ENCODE measurements around the gene IRS2. TPM values are rescaled to one million over a fixed set of nuclear protein-coding genes. Genes with fewer than 3 reads are reported as not detected.

The IRS2 gene
- total and polyA plus RNA-seq, 2 of the 8 experiments (the other 6 are each of a cell fraction or from before 2014, with no cell fraction given) = 2.6 to 17.0 TPM

- Histone ChIP-seq H3K4me2 (ENCODE audit: insufficient read depth in 1 of 2, low read depth in 2 of 2, low read length in 2 of 2) (peak overlapping the region in 1 of 2 experiments; percentile 84; a peak in 1 of 4 replicates), H2AK5ac (ENCODE audit: low read depth, low read length) (no peak overlapping the region), H4K8ac (ENCODE audit: extremely low read depth, insufficient read depth, low read length) (no peak overlapping the region), H3K4ac (replicated peaks; ENCODE audit: insufficient read length, low read depth, low read length) (no peak overlapping the region), H4K5ac (ENCODE audit: insufficient read length, low read depth, low read length) (no peak overlapping the region), H3K14ac (ENCODE audit: insufficient read length) (no peak overlapping the region), H2AFZ (ENCODE audit: low read length) (no peak overlapping the region), H3K9ac (replicated peaks in 1 of 4; ENCODE audit: extremely low read depth in 1 of 4, low read depth in 3 of 4, low read length in 3 of 4) (no peak overlapping the region), H2BK120ac (replicated peaks; ENCODE audit: low read depth, low read length) (no peak overlapping the region), H3K36me3 (ENCODE audit: control insufficient read depth in 2 of 4, insufficient read depth in 4 of 4, low read length in 3 of 4) (peaks cover 0 to 29% (median 11%) of the 10 kb centered on the region in 4 experiments; a peak in 4 of 8 replicates), H3K79me2 (ENCODE audit: control insufficient read depth in 1 of 2, insufficient read depth in 2 of 2, low read length in 2 of 2) (peaks cover 15 to 47% of the 10 kb centered on the region in 2 experiments), H3K18ac (ENCODE audit: extremely low read depth, low read length) (no peak overlapping the region), H3K27ac (ENCODE audit: low read depth, low read length) (no peak overlapping the region), H2BK15ac (ENCODE audit: low read length) (no peak overlapping the region), H3K27me3 (replicated peaks in 1 of 4; ENCODE audit: control insufficient read depth in 3 of 4, extremely low read depth in 1 of 4, insufficient read depth in 3 of 4, low read length in 3 of 4) (no peaks in the 10 kb centered on the region; a peak in 2 of 7 replicates), H4K91ac (replicated peaks; ENCODE audit: insufficient read length, low read length) (no peak overlapping the region), H4K20me1 (replicated peaks in 1 of 2; ENCODE audit: control insufficient read depth in 1 of 2, insufficient read depth in 2 of 2, low read length in 2 of 2) (peaks cover 10 to 20% of the 10 kb centered on the region in 2 experiments), H3K9me3 (ENCODE audit: insufficient read depth in 2 of 2, low read depth in 1 of 2, low read length in 1 of 2) (no peaks in the 10 kb centered on the region), H3K23ac (ENCODE audit: insufficient read length) (no peak overlapping the region), H3K4me3 (ENCODE audit: extremely low read depth in 1 of 4, insufficient read depth in 2 of 4, low read depth in 3 of 4, low read length in 4 of 4) (no peak overlapping the region; a peak in 2 of 8 replicates), H3K56ac (replicated peaks; ENCODE audit: insufficient read length, low read depth, low read length) (no peak overlapping the region), H2BK20ac (ENCODE audit: low read length) (no peak overlapping the region), H3K79me1 (ENCODE audit: low read depth, low read length) (peaks cover 7% of the 10 kb centered on the region), H2BK5ac (ENCODE audit: low read depth, low read length) (no peak overlapping the region), H3K4me1 (replicated peaks in 1 of 4; ENCODE audit: control insufficient read depth in 3 of 4, insufficient read depth in 4 of 4, low read length in 3 of 4) (peaks cover 3 to 26% (median 10%) of the 10 kb centered on the region in 4 experiments), H3K23me2 (ENCODE audit: low read depth, low read length) (peaks cover 16% of the 10 kb centered on the region), H2BK12ac (ENCODE audit: low read depth, low read length) (no peak overlapping the region)
- ChIA-PET POLR2A (ENCODE audit: partially characterized antibody) (interaction anchor here (1.0 to 1.6 kb wide), 3 partner anchors 20 to 32 kb away, joined by 3 to 5 read pairs (median 4); no protein-coding TSS in a partner anchor), CTCF (ENCODE audit: partially characterized antibody) (interaction anchor here (0.7 to 2.0 kb wide), 17 partner anchors 13 to 448 kb away, joined by 3 to 7 read pairs (median 4); no protein-coding TSS in a partner anchor)
- no peak for DNase-seq (ENCODE audit: low read depth in 1 of 2, low spot score in 2 of 2)
- 94% methylated on average over 49 of the region's 72 CpGs; no CpG with 5 or more reads in 1 of the 2 experiments for WGBS, 2 experiments (ENCODE audit: extremely low coverage in 1 of 2, insufficient coverage in 1 of 2, insufficient read length in 1 of 2, insufficient replicate concordance in 2 of 2, low coverage in 1 of 2, low lambda C conversion rate in 2 of 2, missing lambda C conversion rate in 1 of 2)
- FAIRE-seq = no peak
- TF ChIP-seq ASH2L (IDR thresholded peaks at IDR 0.05; ENCODE audit: low read length) (no peak), CEBPB (IDR thresholded peaks at IDR 0.05; ENCODE audit: low read depth, low read length) (no peak), CBX8 (IDR thresholded peaks at IDR 0.05; ENCODE audit: borderline replicate concordance, low read depth, low read length) (no peak), MAFK (IDR thresholded peaks at IDR 0.05; ENCODE audit: low read depth, low read length) (no peak), SP2 (IDR thresholded peaks at IDR 0.05; ENCODE audit: low read length) (no peak), CTBP2 (IDR thresholded peaks at IDR 0.05; ENCODE audit: borderline replicate concordance, insufficient read depth, insufficient read length, low read length) (no peak), TEAD4 (IDR thresholded peaks at IDR 0.05; ENCODE audit: low read depth, low read length) (no peak), BRCA1 (IDR thresholded peaks at IDR 0.05; ENCODE audit: low read depth, low read length) (no peak), CHD2 (IDR thresholded peaks at IDR 0.05; ENCODE audit: low read length) (no peak), SAP30 (IDR thresholded peaks at IDR 0.05; ENCODE audit: insufficient read depth, insufficient replicate concordance, low read length) (no peak), NANOG (IDR thresholded peaks at IDR 0.05; ENCODE audit: insufficient read depth, low read depth, low read length, poor library complexity, severe bottlenecking) (no peak), PHF8 (conservative IDR thresholded peaks at IDR 0.05; ENCODE audit: low read depth, low read length) (no peak), KDM1A (IDR thresholded peaks at IDR 0.05; ENCODE audit: borderline replicate concordance, low read length) (no peak)
Observed at GRCh38 chr13:109782823-109783431, 3.5 kb downstream of the IRS2 start.

Data from H1 (cell line).